GM19193 (cell line): ENCODE measurements around the gene ZNF787.

Experiments
- POLR2A ChIP-seq: IDR thresholded peaks from 4 replicates; pipeline ENCODE4 v1.6.1; 2011; ENCODE audit not compliant: insufficient read depth, insufficient read length; ENCODE audit errors: extremely low read depth

ZNF787 gene

GRCh38 chr19:56121180-56122167 is at the start of gene ZNF787:
Gene ZNF787, minus strand, starts transcription at chr19:56121295. Its CDS starts 18,078 bp downstream, at chr19:56103217.
- peak; percentile 78 for TF ChIP-seq POLR2A

- no peak for TF ChIP-seq POLR2A
Measured at GRCh38 chr19:56170261-56170660, 49.2 kb upstream of the ZNF787 start.

GRCh38 chr19:56167064-56167578 is 46.0 kb upstream of the ZNF787 start:
- TF ChIP-seq POLR2A, result no peak

GRCh38 chr19:56163097-56163496 is 42.0 kb upstream of the ZNF787 start:
- no peak for TF ChIP-seq POLR2A

- no peak for TF ChIP-seq POLR2A
Measured at GRCh38 chr19:56162258-56162657, 41.2 kb upstream of the ZNF787 start.

- TF ChIP-seq POLR2A, result no peak
Measured at GRCh38 chr19:56161534-56161933, 40.4 kb upstream of the ZNF787 start.

- TF ChIP-seq POLR2A, result no peak
Measured at GRCh38 chr19:56159622-56160271, 38.7 kb upstream of the ZNF787 start.

GRCh38 chr19:56159009-56159559 is 38.0 kb upstream of the ZNF787 start:
- no peak for TF ChIP-seq POLR2A

GRCh38 chr19:56158170-56158757 is 37.2 kb upstream of the ZNF787 start:
- no peak for TF ChIP-seq POLR2A

- no peak for TF ChIP-seq POLR2A
Measured at GRCh38 chr19:56156768-56157167, 35.7 kb upstream of the ZNF787 start.

- TF ChIP-seq POLR2A, result no peak
Measured at GRCh38 chr19:56155124-56155687, 34.1 kb upstream of the ZNF787 start.

- no peak for TF ChIP-seq POLR2A
Measured at GRCh38 chr19:56153507-56153906, 32.4 kb upstream of the ZNF787 start.

- TF ChIP-seq POLR2A, result no peak
Measured at GRCh38 chr19:56152644-56153043, 31.5 kb upstream of the ZNF787 start.

GRCh38 chr19:56150358-56150757 is 29.3 kb upstream of the ZNF787 start:
- no peak for TF ChIP-seq POLR2A

- no peak for TF ChIP-seq POLR2A
Measured at GRCh38 chr19:56149656-56150038, 28.6 kb upstream of the ZNF787 start.
